ENCODE data around the gene DNAH14.
"Not testable (repeated sequence)": the region's sequence is repeated elsewhere in the genome, so short reads cannot be mapped to it uniquely, and the experiment has no call there.

DNAH14 gene

GRCh38 chr1:224929335-224930237, at the start of gene DNAH14:
Gene DNAH14 (plus strand): TSS chr1:224929675. CDS start chr1:224952703, 23,028 bp downstream.
- no peak for TF ChIP-seq CTCF (IDR thresholded peaks at IDR 0.05; ENCODE audit: borderline replicate concordance, insufficient read depth, low read depth, low read length)
- peak within 1 kb of the TSS; percentile 15 for H3K4me3 ChIP-seq (ENCODE audit: low read depth, low read length)

DNA sequence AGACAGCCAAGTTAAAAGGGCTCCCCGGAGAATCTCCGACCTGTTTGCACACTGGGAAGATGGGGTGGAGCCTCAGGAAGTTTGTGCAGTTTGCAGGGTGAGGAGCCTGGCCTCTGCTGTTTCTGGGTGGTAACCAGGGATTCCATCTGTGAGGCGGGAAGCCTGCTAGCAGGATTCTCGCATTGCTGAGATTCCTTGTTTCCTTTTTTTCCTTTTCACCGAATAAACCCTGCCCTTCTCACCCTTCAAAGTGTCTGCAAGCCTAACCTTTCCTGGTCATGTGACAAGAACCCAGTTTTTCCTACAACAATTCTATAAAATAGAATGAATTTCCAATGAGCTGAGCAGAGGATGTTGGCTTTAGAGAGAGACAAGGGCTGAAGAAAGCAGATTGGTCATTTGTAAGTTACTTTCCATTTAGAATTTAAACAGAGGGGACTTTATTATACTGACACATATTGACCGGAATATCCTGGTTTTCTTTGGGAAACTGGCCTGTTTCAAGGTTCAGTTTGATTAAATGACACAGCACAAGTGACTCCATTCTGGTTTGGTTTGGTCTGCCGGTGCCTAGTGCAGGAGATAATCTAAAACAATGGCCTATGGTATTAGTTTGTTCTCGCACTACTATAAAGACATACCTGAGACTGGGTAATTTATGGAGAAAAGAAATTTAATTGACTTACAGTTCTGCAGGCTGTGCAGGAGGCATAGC, 48.7 kb upstream of the DNAH14 start:
- TF ChIP-seq CTCF (IDR thresholded peaks at IDR 0.05; ENCODE audit: borderline replicate concordance, insufficient read depth, low read depth, low read length) = no peak

GRCh38 chr1:224881308-224881692, 48.2 kb upstream of the DNAH14 start:
- H3K4me3 ChIP-seq (ENCODE audit: low read depth, low read length) = not testable (repeated sequence)

More for the DNA sequence above, 48.7 kb upstream of the DNAH14 start:
- no peak overlapping the region for H3K4me3 ChIP-seq (ENCODE audit: low read depth, low read length)

DNA sequence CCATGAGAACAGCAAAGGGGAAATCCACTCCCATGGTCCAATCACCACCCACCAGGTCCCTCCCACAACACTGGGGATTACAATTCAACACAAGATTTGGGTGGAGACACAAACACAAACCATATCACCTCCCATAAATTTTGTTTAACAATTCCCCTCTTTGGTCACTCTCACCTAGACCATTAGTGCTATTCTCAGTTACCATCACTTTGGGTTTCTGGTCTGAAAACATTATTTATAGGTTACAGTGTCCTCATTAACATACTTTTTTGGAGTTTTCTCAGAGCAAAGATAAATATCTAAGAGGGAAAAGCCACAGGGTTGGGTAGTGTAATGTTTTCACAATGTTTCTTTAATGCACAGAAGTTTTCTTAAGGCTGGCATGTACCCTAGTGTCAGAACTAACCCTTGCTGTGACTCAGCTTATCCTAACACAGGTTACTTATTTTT, 47.7 kb upstream of the DNAH14 start:
- no peak for TF ChIP-seq CTCF (IDR thresholded peaks at IDR 0.05; ENCODE audit: borderline replicate concordance, insufficient read depth, low read depth, low read length)
- no peak overlapping the region for H3K4me3 ChIP-seq (ENCODE audit: low read depth, low read length)

DNA sequence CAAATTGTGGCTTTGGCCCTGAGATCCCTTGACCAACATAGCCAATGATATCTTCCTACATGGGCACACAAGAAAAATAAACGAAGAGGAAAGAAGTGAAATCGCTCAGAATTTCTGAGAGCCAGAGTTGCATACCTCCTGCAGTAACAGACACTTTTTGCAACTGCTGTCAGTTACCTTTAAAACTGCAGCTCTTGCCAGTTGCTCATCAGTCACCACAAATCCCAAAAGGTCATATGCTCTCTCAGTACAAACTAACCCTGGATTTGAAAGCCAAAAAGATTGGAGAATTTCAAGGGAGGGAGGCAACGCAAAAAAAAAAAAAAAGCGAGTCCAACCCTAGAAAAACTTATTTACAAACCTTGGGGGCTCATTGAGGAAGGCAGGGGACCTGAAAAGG, 47.2 kb upstream of the DNAH14 start:
- H3K4me3 ChIP-seq (ENCODE audit: low read depth, low read length) = no peak overlapping the region
- no peak for TF ChIP-seq CTCF (IDR thresholded peaks at IDR 0.05; ENCODE audit: borderline replicate concordance, insufficient read depth, low read depth, low read length)

DNA sequence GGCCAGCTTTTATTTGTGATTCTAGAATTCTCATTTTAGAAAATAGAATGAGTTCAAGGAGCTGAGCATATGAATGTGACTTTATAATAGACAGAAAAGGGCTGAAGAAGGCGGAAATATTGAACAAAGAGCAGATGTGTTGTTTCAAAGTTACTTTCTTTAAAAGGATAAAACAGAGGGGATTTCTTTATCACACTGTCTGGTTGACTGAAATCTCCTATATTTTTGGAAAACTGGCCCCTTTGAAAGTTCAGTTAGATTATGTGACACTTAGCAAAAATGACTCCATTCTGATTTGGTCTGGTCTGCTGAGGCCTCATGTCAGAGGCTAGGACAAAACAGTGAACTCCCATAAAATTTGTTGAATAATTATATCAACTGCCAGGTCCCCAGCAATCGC, 46.4 kb upstream of the DNAH14 start:
- H3K4me3 ChIP-seq (ENCODE audit: low read depth, low read length) = no peak overlapping the region
- no peak for TF ChIP-seq CTCF (IDR thresholded peaks at IDR 0.05; ENCODE audit: borderline replicate concordance, insufficient read depth, low read depth, low read length)

GRCh38 chr1:224884361-224884801, 45.1 kb upstream of the DNAH14 start:
- TF ChIP-seq CTCF (IDR thresholded peaks at IDR 0.05; ENCODE audit: borderline replicate concordance, insufficient read depth, low read depth, low read length) = no peak
- H3K4me3 ChIP-seq (ENCODE audit: low read depth, low read length) = no peak overlapping the region

DNA sequence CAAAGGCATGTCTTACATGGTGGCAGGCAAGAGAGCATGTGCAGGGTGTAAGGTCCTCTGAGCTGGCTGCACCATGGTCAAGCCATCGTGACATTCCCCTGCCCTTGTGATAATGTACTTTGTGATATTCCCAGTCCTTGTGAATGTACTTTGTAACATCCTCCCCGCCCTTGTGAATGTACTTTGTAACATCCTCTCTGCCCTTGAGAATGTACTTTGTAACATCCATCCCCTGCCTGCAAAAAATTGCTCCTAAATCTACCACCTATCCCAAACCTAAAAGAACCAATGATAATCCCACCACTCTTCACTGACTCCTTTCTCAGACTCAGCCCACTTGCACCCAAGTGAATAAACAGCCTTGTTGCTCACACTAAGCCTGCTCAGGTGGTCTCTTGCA, 44.1 kb upstream of the DNAH14 start:
- not testable (repeated sequence) for H3K4me3 ChIP-seq (ENCODE audit: low read depth, low read length)
